ENCODE results near the gene BARX2. TPM values are rescaled to one million over a fixed set of nuclear protein-coding genes. Genes with fewer than 3 reads are reported as not detected.

Gene BARX2
- total RNA-seq, 4 donors from 2014 or later: 1.4 TPM; not detected in 3

- ATAC-seq (ENCODE audit: low FRiP score): no peak
- no peak for DNase-seq (ENCODE audit: low spot score)
- no peak for TF ChIP-seq CTCF (IDR thresholded peaks at IDR 0.05)
Measured at GRCh38 chr11:129404731-129405130, 29.1 kb downstream of the BARX2 start.

GRCh38 chr11:129408865-129409444 is 33.3 kb downstream of the BARX2 start:
- ATAC-seq (ENCODE audit: low FRiP score) (no peak), DNase-seq (ENCODE audit: low spot score) (no peak)
- no peak for TF ChIP-seq CTCF (IDR thresholded peaks at IDR 0.05)

GRCh38 chr11:129410395-129410960 is 34.8 kb downstream of the BARX2 start:
- no peak for ATAC-seq (ENCODE audit: low FRiP score)
- DNase-seq (ENCODE audit: low spot score): no peak
- TF ChIP-seq CTCF (IDR thresholded peaks at IDR 0.05): no peak

- ATAC-seq (ENCODE audit: low FRiP score) (no peak), DNase-seq (ENCODE audit: low spot score) (no peak)
- no peak for TF ChIP-seq CTCF (IDR thresholded peaks at IDR 0.05)
Measured at GRCh38 chr11:129412494-129412893, 36.8 kb downstream of the BARX2 start.

- DNase-seq (ENCODE audit: low spot score): no peak
- no peak for TF ChIP-seq CTCF (IDR thresholded peaks at IDR 0.05)
- ATAC-seq (ENCODE audit: low FRiP score): no peak
Measured at GRCh38 chr11:129414144-129414872, 38.7 kb downstream of the BARX2 start.

GRCh38 chr11:129416080-129416820 is 40.6 kb downstream of the BARX2 start:
- TF ChIP-seq CTCF (IDR thresholded peaks at IDR 0.05): no peak
- DNase-seq (ENCODE audit: low spot score) (no peak), ATAC-seq (ENCODE audit: low FRiP score) (no peak)
